ENCODE results near the gene TBRG4.
"Not testable (repeated sequence)": the region's sequence is repeated elsewhere in the genome, so short reads cannot be mapped to it uniquely, and the experiment has no call there.

The TBRG4 gene

DNA sequence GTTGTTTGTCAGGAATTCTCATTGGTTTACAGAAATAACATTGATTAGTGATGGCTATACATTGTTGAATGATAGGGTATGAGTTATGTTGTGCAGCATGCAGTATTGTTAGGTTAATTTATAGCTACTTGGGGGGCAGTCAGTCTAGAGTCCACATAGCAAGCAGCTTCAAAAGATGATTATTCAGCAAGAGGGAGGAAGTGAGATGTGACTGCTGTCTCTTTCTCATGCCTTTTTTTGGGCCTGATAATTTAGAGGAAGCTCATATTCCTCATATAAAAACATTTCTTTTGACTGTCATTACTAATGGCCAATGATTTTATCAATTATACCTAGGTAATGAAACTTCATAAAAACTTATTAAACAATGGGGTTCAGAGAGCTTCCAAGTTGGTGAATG, 3.4 kb upstream of the TBRG4 start:
- DNase-seq = no peak

DNA sequence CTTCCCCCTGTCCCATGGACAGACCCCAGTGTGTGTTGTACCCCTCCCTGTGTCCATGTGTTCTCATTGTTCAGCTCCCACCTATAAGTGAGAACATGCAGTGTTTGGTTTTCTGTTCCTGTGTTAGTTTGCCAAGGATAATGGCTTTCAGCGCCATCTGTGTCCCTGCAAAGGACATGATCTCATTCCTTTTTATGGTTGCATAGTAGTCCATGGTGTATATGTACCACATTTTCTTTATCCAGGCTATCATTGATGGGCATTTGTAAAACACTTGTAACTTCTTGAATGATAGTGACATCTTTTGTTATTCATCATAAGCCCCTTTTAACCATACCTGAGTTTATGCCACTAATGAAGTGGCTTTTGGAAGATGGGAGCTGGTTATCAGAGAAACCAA, 2.8 kb upstream of the TBRG4 start:
- not testable (repeated sequence) for DNase-seq

DNA sequence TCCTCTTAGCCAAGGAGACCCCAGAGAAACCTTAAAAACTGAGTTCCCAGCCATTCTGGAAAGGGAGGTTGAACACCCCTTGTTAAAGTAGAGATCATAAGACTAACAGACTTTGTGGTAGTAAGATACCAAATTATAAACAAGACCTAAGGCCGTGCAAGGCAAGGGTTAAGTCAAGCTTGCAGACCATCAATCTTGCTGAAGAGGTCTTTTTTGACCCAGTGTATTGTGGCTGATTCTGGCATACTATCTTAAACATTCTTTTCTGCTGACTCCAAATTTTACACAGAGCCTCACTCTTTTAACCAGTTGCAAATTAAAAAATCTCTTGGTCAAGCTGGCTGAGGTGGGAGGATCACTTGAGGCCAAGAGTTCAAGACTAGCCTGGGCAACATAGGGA, 1.2 kb upstream of the TBRG4 start:
- no peak for DNase-seq

DNA sequence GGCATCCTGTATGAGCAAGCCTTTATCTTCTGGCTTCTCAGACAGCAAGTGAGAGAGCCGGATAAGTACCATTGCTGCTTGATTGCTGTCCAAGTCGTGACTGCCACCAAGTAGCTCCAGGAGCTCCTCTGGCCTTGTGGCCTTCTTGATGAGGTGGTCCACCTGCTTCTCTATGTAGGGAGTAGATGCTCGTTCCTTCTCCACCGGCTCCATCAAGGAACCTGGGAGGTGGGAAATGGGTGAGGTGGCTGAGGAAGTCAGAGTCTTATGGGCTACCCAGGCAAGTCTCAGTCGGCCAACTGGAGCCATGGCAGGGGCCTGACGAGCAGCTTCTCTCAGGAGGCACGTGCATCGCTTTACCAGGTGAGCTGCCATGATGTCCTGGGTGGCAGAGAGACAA, 2.6 kb downstream of the TBRG4 start:
- DNase-seq = no peak

GRCh38 chr7:45107356-45107755, 4.1 kb downstream of the TBRG4 start:
- no peak for DNase-seq

DNA sequence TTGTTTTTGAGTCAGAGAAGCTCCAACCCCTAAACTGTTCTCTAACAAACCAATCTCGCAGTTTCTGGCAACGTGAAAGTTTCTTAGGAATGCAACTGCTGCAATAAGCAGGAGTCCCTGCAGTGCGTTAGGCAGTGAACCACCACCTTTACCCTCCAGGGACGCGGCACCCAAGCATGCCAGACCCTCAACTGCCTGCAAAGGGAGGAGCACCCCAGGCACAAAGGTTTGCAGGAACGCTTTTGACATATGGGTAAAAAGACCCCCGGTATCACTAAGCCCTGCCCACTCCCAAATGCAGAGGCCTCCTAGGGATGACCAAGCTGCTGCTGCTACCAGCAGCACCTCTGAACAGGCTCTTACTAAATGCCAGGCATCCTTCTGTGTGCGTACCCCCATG, 4.7 kb downstream of the TBRG4 start:
- DNase-seq = no peak

- no peak for DNase-seq
Measured at GRCh38 chr7:45105588-45106188, 5.8 kb downstream of the TBRG4 start.

- no peak for DNase-seq
Measured at GRCh38 chr7:45104844-45105587, 6.5 kb downstream of the TBRG4 start.

- no peak for DNase-seq
Measured at GRCh38 chr7:45103958-45104843, 7.3 kb downstream of the TBRG4 start.

GRCh38 chr7:45102785-45103712, 8.4 kb downstream of the TBRG4 start:
- DNase-seq = no peak

DNA sequence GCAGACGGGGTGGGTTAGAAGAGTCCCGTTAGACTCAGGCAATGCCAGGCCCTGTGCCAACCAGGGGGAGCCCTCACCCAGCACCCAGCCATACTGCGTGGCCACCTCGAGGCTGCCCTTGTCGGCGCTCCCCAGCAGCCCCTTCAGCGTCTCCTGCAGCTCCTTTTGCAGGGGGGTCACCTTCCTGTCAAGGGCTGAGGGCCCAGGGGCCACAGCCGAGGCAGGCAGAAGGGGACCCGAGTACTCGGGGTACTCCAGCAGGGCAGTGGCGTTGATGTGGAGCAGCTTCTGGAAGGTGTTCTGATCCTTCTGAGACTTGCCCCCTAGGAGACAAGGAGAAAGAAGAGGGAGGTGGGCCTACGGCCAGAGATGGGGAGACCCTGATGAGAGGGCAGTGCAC, 9.7 kb downstream of the TBRG4 start:
- DNase-seq = no peak

DNA sequence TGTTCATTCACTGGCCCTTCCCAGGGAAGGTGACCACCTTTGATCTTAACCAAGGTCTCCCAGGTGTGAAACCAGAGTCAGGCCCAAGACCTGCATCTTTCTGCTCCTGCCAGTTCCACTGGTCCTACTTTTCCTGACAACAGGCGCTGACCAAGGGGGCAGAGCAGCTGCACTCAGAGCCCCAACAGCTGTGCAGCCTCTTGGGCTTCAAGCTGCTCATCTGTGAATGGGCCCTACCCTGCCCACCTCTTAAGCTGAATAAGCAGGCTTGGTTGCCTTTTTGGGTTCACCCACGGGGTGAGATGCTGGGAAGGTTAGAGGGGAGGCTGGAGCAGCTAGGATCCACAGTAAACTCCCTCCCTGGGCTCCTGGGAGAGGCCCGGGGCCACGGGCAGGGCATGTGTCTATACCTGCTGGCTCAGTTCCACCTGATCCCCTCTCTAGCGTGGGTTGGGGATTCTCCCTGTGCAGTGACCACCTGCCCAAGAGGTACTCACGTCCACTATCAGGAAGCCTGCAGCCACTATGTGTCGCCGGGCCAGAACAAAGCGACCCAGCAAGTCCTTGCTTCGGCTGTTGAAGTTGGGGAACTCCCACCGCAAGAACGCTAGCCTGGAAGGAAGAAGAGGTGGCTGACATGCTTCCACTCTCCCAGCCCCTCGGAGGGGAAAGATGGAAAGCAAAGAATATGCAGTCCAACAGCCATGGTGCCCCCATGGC, 10.6 kb downstream of the TBRG4 start:
- DNase-seq = no peak

DNA sequence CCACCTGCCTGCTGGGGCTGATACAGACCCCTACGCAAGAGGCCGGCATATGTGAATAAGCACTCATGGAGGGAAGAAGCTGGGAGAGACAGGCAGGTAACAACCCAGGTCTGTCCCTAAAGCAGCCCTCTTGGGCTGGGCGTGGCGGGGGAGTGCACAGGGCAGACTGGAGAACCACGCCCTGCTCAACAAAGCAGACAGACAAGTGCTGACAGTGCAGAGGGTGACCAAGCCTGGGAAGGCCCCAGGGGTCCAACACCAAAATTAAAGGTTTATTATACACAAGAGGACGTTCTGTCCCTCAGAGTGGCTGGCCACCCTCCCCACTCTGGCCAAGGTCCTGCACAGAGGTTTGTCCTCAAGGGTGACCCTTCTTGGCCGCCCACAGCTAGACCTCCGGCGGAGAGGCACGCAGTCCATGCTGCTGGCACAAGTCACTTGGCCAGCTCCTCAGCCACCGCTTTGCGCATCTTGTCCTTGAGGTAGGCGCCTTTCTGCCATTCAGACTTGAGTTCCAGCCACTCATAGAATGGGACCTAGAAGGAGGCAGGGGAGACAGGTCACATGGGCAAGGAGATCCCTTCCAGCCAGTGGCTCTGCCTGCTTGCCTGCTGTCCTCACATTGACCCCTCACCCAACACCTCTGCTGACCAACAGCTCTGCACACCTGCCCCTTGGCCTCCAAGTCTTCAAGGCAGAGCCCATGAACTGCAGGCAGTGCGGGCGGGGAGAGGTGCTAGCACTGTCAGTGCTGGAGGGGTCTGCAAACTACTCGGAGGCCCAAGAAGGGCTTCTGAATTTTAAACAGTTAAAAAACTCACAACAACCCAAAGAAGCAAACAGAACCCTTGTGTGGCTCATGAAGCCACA, 11.4 kb downstream of the TBRG4 start:
- DNase-seq = no peak

GRCh38 chr7:45098983-45099839, 12.3 kb downstream of the TBRG4 start:
- no peak for DNase-seq

DNA sequence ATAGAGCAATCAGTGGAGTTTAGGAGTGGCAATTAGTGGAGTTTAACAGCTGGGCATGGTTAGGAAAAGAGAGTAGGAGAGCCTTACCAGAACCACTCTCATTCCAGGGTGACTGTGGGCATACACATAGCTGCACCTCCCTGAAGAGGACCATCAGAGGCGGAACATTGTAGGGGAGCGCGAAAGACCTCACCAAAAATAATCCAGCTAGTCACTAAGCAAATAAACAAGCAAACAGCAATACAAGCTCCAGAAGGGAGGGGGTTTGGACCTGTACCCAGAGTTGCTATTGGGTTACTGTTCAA, 18.6 kb downstream of the TBRG4 start:
- DNase-seq = no peak

DNA sequence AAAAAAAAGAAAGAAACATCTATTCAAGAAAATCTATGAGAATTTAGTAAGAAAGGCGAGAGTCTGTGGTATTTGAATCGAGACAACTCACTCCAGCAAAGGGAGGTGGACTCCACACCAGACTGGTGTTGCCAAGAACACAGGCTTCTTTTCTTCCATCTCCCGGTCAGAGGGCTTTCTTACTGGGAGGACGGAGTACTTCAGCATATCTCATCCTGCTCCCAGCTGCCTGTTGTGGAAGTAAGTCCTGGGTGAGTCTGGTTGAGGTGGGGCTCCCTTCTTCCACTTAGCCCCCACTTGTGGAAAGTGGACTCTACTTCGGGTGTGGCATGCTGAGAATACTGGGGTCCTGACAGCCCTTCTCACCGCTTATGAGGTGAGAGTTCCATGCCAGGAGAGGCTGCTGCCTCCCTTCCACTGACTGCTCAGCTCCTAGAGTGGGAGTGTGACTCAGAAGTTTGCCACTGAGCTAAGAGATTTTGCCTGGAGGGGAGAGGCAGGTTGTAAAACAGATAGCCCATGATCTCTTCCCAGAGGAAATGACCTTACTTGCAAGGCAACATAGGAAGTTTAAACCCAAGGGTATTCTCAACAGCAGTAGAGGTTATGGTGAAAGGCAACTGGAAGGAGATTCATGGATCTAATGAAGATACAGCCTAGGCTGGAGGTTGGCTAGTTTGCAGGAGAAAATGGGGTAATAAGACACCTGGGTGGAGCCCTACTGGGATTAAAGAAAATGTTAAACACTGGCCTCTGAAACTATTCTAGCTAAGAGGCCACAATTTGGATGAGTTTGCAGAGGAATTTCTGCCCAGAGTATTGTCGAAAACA, 19.2 kb downstream of the TBRG4 start:
- no peak for DNase-seq

DNA sequence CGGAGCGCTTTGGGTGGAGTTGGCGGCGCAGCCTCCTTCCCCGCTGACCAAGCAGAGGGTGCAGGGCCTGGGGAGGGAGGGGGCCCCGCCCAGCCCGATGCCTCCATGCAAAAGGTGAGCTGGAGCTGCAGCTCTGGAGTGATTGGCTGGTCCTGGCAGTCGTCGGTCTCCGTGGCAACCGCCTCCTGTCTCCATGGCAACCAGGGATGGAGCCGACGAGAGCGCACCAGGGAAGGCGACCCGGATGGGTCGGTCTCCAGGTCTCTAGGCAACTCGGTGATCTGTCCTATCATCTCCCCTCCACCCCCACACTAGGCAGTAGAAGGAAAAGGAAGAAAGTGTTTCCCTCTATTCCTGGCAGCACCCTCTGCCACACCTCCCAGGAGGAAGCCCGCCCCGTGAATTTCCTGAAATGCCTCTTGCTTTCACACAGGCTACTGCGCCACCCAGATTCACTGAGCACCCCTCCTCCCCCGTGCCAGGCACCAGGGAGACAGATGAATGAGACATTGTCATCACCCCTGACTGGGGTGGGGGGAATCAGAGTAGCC, 22.1 kb downstream of the TBRG4 start:
- DNase-seq = no peak

DNA sequence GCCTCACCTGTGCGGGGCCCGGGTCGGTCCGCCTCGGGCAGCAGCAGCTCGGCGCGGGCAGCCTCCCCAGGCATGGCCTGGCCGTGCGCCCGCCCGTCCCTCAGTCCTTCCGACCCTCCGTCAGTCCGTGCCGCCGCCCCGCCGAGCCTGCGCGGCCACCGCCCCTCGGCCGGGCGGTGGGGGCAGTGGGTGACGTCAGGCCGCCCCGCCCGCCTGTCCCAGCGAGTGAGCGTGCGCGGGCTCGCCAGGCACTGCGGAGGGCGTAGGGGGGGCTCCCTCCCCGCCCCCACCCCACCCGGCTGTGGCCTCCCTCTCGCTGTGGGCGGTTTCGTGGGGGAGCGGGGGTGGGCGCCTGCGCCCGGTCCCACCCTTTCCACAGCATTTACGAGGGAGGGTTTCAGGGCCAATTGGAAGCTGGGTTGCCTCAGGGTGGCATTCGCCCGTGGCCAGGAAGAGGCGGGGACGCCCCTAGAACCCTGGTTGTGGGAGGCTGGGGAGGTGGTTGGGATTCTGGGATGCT, 22.6 kb downstream of the TBRG4 start, which contains the start of gene NACAD:
TSS of gene NACAD (minus strand) at position 149 of the 520 bp plus-strand sequence. CDS start at position 74, 75 bp downstream.
- no peak for DNase-seq
